GM10266 (cell line): ENCODE measurements around the gene GRIK4.

Source experiments
- DNase-seq: peaks from one replicate; pipeline ENCODE4 v3.0.0; 2012; ENCODE audit errors: extremely low spot score
- TF ChIP-seq, protein P1 (sequence below): IDR thresholded peaks from 2 replicates; pipeline ENCODE4 v1.5.1; 2012; ENCODE audit warnings: mild to moderate bottlenecking, low read depth; ENCODE audit not compliant: control insufficient read depth, insufficient read depth; ENCODE audit errors: missing control alignments

GRIK4 gene

DNA sequence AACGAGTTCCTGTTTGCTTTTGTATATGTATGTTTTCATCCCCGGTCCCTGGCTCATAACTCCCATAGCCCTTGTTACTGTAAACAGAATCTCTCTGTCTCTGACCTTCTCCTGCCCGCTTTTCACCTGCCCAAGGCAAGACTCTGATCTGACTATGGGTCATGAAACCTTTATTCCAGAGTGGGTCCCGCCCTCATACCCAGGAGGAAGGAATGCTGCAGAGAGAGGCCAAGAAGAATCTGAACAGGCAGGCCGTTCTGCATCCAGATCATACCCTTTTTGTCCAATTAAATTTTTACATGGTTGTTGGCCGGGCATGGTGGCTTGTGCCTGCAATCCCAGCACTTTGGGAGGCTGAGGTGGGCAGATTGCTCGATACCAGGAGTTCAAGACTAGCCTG, 39.6 kb downstream of the GRIK4 start:
- TF ChIP-seq, protein P1, sequence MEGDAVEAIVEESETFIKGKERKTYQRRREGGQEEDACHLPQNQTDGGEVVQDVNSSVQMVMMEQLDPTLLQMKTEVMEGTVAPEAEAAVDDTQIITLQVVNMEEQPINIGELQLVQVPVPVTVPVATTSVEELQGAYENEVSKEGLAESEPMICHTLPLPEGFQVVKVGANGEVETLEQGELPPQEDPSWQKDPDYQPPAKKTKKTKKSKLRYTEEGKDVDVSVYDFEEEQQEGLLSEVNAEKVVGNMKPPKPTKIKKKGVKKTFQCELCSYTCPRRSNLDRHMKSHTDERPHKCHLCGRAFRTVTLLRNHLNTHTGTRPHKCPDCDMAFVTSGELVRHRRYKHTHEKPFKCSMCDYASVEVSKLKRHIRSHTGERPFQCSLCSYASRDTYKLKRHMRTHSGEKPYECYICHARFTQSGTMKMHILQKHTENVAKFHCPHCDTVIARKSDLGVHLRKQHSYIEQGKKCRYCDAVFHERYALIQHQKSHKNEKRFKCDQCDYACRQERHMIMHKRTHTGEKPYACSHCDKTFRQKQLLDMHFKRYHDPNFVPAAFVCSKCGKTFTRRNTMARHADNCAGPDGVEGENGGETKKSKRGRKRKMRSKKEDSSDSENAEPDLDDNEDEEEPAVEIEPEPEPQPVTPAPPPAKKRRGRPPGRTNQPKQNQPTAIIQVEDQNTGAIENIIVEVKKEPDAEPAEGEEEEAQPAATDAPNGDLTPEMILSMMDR, result no peak
- no peak for DNase-seq

DNA sequence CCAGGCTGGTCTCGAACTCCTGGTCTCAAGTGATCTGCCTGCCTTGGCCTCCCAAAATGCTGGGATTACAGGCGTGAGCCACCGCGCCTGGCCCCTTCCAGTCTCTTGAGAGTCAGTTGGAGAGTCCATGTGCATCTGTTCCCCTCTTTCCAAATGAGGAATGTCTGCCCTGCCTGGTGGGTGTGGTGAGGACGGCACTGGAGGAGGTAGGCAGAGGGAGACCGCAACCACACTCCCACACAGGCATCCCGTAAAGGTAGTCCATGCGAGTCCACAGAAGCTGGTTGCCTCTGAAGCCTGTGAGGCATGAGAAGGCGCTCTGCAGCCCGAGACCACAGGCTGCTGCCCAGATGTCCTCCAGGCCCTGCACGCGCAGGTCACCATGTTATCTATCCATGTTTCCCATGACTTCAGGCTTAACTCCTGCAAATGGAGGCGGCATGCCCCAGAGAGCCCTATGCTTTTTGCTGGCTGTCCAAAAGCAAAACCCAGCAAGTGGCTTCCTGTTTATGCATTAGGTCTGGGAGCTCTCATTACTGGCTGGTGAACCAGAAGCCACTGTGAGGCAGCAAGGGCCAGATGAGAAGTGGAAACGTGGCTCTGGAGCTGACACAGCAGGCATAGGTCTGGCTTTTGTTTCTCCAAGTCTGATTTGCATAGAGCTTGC, 43.4 kb downstream of the GRIK4 start:
- TF ChIP-seq, protein P1, result no peak
- DNase-seq, result peak; percentile 36

DNA sequence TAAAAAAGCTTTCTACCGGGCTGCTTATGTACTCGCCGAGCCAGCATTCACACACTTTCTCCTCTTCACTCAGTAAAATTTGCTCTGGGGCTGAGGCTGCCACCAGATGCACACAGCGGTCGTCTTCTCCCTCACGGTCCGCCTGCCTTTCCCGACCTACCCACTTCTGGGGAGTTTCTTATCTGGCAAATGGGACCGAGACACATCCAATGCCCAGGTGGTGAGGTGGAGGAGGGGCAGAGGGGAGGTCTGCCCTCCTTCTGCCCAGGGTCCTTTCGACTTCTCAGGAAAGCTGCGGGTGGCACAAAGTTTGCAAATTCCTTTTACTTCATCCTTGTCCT, 43.9 kb downstream of the GRIK4 start:
- TF ChIP-seq, protein P1, result no peak
- DNase-seq, result no peak

DNA sequence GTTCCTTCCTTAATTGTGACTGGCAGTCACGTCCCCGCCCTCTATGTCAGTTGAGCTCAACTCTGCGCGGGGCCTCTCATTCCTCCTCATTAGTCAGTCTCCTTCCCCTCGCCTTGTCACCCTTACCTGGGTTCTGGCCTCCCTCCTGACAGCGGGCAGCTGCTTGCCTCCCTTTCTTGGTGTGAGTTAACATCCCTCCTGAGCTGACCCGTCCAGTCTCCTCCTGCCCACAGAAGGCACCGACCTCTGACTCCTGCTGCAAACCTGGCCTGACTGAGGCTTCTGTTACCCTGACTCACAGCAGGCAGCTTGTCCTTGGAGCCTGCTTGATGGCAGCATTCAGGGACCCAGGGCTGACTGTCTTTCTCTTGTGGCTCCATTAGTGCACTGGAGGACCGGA, 45.2 kb downstream of the GRIK4 start:
- TF ChIP-seq, protein P1, result no peak
- no peak for DNase-seq

DNA sequence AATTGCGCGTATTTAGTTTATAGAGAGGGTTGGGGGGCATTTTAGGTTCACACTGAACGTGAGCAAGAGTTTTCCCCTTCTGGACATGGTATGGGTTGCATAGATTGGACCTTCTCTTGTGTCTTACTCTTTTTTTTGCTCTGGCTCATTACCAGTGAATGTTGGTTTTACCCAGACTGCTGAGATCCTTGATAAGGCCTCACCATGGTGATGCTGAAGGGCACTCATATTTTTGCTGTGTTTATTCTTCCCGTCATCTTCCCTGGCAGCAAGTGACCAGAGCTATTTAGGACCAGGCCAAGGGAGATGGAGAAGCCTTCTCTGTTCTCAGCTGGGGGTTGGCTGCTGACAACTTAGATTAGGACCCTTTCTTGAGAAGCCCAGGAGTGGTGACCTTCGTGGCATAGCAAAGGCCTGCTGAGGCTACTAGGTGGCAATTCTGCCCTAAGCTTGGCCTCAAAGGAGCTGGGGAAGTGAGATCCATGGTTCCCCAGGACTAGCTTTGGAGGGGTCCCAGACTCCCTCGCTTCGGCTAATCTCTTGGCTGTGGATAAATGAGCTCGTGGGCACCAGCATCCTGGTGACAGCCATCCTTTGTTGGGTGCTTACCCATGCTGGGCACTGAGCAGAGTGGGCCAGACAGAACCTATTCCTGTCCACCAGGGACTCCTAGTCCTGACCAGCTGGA, 47.3 kb downstream of the GRIK4 start:
- DNase-seq, result no peak
- TF ChIP-seq, protein P1, result no peak

DNA sequence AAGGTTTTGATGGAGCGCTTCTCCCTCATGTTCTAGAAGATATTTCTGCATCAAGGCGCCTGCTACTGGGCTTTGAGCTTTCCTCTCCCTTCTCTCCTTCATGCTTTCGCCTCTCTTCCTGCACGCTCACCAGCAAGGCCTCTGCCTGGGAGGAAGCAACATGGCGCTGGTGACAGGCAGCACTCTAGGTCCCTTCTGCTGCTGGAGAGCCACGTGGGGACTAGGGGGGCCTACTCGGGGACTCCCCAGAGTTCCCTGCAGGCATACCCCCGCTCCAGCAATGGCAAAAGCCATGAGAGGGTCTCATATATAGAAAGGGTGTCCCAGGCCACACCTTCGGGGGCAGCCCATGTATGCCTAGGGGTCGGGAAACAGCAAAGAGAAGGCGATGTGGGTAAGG, 49.7 kb downstream of the GRIK4 start:
- DNase-seq, result no peak
- TF ChIP-seq, protein P1, result no peak

DNA sequence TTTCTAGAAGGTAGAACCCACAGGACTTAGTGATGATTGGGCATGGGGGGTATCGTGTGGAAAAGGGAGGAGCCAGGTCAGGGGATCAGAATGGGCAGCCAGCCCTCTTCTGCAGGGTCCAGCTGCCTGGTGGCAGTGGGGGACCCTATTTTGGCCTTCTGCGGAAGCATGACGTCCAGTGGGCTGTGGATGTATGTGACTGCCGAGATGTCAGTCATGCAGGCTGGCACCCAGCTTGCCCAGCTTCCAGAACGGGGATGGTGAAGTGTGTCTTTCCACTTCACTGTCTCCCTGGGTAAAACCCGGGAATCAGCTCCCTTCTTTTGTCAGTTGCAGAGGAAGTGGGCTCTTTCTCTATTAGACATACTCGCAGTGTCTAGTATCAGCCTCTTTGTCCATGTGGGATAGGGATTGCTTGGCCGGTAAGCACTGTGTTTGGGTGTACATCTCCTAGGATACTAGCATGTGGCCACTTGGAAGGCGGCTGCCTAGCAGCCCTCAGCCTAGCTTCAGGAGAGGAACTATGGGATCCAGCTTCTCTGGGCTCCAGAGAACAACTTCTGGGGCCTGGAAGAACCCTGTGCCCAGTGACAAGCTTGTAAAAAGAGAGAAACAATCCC, 51.4 kb downstream of the GRIK4 start:
- DNase-seq, result no peak

More for the DNA sequence above, 51.4 kb downstream of the GRIK4 start:
- TF ChIP-seq, protein P1, result no peak
